ENCODE measurements around the gene MED14. TPM values are rescaled to one million over a fixed set of nuclear protein-coding genes. Genes with fewer than 3 reads are reported as not detected.
"Not testable (repeated sequence)": the region's sequence is repeated elsewhere in the genome, so short reads cannot be mapped to it uniquely, and the experiment has no call there.

Gene MED14
- 10 to 100 TPM; 44.8 to 64.1 (median 61.2) TPM for polyA plus RNA-seq (ENCODE audit: insufficient read length in 3 of 3)
- long read RNA-seq, donor 1, full-length matches to known transcripts, result 2 of 7 reads
- long read RNA-seq, donor 1, partial matches to known transcripts, result 5 of 7 reads
- long read RNA-seq, donor 1, other reads (novel, unspliced or antisense), result 0 of 7 reads
- long read RNA-seq, donor 2, full-length matches to known transcripts, result 1 of 1 reads
- long read RNA-seq, donor 2, partial matches to known transcripts, result 0 of 1 reads
- long read RNA-seq, donor 2, other reads (novel, unspliced or antisense), result 0 of 1 reads
- long read RNA-seq, donor 3, partial matches to known transcripts, result 0 of 2 reads
- long read RNA-seq, donor 3, other reads (novel, unspliced or antisense), result 0 of 2 reads
- long read RNA-seq, donor 4, full-length matches to known transcripts, result 1 of 1 reads
- long read RNA-seq, donor 4, partial matches to known transcripts, result 0 of 1 reads
- long read RNA-seq, donor 4, other reads (novel, unspliced or antisense), result 0 of 1 reads
- long read RNA-seq, donor 5, full-length matches to known transcripts, result 2 of 2 reads
- long read RNA-seq, donor 5, partial matches to known transcripts, result 0 of 2 reads
- long read RNA-seq, donor 5, other reads (novel, unspliced or antisense), result 0 of 2 reads
- long read RNA-seq, donor 6, full-length matches to known transcripts, result 2 of 2 reads
- long read RNA-seq, donor 6, partial matches to known transcripts, result 0 of 2 reads
- long read RNA-seq, donor 6, other reads (novel, unspliced or antisense), result 0 of 2 reads
- long read RNA-seq, donor 7, full-length matches to known transcripts, result 2 of 2 reads
- long read RNA-seq, donor 7, partial matches to known transcripts, result 0 of 2 reads
- long read RNA-seq, donor 7, other reads (novel, unspliced or antisense), result 0 of 2 reads
- long read RNA-seq, donor 8, result 0 reads
- long read RNA-seq, donor 9, partial matches to known transcripts, result 0 of 1 reads
- long read RNA-seq, donor 9, other reads (novel, unspliced or antisense), result 0 of 1 reads
- long read RNA-seq, donor 10, full-length matches to known transcripts, result 2 of 7 reads
- long read RNA-seq, donor 10, partial matches to known transcripts, result 5 of 7 reads
- long read RNA-seq, donor 10, other reads (novel, unspliced or antisense), result 0 of 7 reads
- long read RNA-seq, donor 11, result 0 reads
- long read RNA-seq, donor 12, full-length matches to known transcripts, result 3 of 13 reads
- long read RNA-seq, donor 12, partial matches to known transcripts, result 10 of 13 reads
- long read RNA-seq, donor 12, other reads (novel, unspliced or antisense), result 0 of 13 reads
- long read RNA-seq, donor 13, result 0 reads
- long read RNA-seq, donor 14, partial matches to known transcripts, result 0 of 3 reads
- long read RNA-seq, donor 14, other reads (novel, unspliced or antisense), result 0 of 3 reads
- long read RNA-seq, donor 15, full-length matches to known transcripts, result 1 of 1 reads
- long read RNA-seq, donor 15, partial matches to known transcripts, result 0 of 1 reads
- long read RNA-seq, donor 15, other reads (novel, unspliced or antisense), result 0 of 1 reads
- long read RNA-seq, donor 16, partial matches to known transcripts, result 11 of 12 reads
- long read RNA-seq, donor 16, other reads (novel, unspliced or antisense), result 0 of 12 reads

DNA sequence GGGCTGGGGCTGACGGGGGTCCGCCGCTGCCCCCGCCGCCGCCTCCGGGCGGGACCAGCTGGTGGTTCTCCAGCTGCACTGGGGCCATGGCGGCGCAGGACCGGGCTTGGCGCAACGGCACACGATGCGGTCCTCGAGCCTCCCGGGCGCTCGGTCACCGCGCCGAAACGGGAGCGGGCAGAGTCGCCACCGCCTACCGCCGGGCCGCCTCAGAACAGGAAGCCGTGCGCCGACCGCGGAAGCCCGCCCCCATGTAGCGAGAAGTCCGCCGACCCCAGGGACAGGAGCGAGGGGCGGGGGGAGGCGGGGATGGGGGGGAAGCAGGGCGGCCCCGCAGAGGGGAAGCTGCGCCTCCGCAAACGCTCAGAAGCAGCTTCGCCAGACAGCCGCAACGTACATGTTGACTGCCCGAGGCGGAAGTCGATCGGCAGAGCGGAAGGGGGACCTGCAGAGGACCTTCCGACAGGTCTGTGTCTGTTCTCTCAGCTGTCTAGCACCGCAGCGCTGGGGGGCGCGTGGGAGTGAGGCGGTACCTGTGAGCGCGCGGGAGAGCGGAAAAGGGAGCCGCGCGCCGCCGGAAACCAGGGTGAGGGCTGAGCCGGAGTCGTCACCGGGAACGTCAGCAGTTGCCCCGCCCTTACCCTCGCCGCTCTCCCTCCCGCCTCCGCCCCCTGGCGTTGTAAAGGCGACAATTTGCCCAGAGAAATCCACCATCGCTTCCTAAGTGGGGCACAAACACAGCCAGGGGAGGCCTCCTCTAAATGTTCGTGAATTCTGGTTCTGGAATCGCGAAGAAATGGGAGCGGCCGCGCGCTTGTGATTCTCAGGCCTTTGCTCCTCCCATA, at the start of gene MED14:
TSS of gene MED14 (minus strand) at position 218 of the 845 bp plus-strand sequence. CDS start at position 88, 130 bp downstream.
- DNase-seq, result peak; percentile 87

DNA sequence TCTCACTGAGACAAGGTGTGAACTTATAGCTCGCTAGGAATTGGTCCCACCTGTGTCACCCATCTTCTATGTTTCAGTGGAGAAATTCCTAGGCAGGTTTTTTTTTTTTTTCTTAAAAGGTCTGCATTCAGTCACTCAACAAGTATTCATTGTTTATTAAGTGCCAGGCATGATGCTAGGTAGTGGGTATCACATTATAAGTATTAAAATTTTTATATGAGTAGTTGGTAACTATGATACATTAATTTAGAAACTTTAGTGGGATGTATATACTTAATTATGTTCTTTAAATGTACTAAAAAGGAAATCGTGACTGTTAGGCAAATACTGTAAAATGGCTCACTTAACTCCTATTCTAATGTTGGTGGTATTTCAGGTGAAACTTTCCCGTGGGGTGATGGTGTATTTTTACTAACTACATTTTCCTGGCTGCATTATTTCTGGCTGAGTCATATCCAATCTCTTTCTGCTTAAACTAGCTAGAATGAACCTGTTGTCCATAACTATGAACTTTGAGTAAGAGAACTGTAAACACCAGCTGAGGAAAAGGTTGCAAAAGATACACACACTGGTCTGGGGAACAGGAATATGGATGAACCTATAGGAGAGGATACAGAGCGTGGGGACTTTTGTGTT, 49.3 kb upstream of the MED14 start:
- no peak for DNase-seq

DNA sequence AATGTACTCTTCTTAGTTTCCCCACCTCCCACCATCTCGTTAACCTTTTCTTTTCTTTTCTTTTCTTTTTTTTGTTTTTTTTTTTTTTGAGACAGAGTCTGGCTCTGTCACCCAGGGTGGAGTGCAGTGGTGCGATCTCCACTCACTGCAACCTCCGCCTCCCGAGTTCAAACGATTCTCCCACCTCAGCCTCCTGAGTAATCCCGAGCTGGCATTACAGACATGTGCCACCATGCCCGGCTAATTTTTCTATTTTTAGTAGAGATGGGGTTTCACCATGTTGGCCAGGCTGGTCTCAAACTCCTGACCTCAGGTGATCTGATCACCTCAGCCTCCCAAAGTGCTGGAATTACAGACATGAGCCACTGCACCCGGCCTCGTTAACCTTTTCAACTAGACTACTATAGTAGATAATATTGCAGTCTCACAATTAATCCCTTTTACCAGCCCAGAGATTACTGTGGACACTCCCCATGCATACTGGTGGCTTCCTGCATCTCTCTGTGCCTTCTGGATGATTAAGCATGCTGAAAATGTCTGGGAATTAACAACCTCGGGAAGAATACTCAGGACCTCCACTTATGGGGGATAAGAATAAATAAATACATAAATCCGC, 47.4 kb upstream of the MED14 start:
- not testable (repeated sequence) for DNase-seq

DNA sequence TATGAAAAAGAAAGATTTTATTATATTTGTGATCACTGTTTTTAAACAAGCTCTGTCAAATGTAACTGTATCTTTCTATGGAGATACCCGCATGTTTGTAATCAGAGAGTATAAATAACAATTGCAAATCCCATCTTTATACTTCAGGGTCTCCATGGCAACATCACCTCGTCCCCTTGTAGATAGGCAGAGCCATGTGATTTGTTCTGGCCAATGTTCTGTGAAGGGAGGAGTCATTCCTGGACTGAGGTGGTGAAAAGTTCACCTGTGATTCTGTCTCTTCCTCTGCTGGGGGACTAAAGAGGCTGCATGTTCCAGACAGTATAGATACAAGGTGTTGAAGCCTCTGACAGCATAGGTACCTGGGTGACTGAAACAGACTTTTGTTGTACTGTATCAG, 45.6 kb upstream of the MED14 start:
- no peak for DNase-seq

DNA sequence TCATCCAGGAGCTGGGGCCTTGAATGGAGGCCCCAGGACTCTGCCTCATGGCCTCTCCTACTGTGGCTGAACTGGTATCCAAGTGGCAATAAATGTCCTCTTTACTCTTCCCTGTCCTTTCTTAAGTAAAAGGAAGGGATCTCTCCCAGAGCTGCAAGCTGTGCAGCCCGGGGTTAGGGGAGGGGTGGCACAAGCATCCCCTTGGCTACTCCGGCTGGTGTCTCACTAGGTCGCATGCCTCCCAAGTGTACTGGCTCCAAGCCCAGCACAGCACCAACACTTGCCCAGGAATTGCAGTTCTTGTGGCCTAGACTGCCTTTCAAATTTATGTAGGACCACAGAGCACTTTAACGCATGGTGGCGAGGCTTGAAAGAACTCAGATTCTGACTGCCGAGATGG, 44.7 kb upstream of the MED14 start:
- no peak for DNase-seq

DNA sequence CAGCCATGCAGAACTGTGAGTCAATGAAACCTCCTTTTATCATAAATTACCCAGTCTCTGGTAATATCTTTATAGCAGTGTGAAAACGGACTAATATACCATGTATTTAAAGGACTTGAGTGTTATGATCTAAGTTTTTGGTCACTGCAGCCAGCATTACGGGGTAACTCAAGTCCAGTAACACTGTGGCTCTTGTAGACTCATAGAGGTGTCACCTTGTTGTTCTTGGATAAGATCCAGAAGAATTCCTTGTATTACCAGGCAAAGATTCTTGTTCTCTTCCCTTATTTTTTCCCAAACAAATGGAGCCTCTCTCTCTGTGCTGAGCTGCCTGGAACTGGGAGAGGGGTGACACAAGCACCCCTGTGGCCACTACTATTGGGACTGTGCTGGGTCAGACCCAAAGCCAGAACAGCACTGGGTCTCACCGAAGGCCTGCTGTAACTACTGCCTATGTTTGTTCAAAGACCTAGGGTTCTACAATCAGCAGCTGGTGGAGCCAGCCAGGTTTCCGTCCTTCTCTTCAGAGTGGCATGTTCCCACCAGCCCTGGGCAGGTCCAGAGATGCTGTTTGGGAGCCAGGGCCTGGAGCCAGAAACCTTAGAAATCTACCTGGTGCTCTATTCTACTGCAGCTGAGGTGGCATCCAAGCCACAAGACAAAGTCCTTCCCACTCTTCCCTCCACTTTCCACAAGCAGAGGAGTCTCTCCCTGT, 43.7 kb upstream of the MED14 start:
- DNase-seq, result no peak

DNA sequence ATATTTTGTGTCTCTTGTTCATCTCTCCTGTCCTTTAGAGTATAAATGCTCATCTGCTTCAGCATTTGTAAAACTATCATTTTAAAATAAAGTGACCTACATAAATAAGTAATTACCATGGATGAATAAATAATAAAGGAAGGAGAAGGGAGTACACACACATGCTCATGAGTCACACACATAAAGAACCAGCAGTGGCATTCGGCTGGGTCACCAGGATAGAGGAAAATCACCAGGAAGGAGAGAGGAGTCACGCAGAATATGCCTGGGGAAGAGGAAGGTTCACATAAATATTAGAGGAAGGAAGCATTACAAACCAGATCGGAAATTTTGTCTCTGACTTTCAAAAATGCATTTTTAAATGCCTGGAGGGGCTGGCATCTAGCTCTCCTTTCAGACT, 38.5 kb upstream of the MED14 start:
- no peak for DNase-seq

DNA sequence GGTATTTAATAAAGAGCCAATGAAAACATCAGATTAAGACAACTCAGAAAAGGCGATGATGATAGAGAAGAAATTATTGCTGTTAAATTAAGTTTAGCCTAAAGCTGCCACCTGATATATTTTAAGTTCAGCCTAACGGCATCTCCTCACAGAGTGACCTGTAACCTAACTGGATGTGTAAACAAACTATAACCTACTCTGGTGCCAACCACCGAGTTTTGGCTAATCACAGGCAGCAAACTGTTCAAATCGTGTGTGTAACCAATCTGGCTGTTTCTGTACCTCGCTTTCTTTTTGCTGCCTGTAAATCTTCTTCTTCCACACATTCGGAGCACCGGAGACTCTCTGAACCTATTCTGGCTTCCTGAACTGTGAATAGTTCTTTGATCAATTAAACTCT, 37.8 kb upstream of the MED14 start:
- no peak for DNase-seq

DNA sequence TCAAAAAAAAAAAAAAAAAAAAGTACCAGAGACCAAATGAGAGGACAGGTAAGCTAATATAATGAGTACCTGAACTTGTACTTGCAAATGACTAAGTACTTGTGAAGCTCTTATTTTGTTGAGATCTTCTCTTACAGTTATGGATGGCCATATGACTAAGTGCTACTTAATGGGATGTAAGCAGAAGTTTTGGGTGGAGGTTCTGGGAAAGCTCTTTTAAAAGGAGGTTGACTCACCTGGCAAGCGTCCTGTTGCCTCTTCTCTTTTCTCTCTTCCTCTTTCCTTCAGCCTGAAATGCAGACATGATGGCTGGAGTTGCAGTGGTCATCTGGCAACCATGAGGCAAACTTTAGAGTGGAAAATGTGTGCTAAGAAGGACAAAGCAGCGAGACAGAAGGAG, 36.9 kb upstream of the MED14 start:
- no peak for DNase-seq

DNA sequence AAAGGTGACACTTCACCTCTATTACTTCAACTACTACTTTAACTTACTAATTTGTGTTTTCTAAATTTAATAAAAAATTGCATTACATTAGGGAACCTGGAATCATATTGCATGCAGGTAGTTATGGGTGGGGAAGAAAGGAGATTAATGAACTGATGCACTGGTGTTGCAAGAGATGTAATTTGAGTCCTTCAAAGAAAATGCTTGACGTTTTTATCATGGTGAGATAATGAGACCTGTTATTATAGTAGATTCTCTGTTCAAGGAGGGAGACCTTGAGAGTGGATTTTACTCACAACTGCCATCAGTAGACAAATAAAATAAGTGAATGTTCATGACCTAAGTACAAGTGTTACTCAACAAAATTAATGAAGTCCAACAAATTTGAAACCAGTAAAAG, 26.4 kb upstream of the MED14 start:
- DNase-seq, result no peak

DNA sequence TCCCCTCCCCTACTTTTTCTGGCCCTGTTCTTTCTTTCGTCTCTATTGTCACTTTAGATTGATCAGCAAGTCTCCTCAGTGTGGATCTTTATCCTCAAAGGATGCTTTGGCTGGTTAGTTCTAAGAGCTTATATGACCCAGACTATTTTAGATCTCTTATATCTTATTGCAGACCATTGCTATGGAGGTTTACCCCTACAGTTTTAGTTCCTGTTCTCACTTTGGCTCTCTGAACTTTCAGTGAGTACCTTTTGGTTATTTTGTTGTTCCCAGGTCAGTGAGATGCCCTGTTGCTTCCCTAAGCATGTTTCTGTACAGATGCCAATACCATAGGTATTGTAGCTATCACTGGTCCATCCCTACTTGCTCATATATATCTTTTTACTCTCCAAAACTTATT, 24.0 kb upstream of the MED14 start:
- DNase-seq, result no peak

DNA sequence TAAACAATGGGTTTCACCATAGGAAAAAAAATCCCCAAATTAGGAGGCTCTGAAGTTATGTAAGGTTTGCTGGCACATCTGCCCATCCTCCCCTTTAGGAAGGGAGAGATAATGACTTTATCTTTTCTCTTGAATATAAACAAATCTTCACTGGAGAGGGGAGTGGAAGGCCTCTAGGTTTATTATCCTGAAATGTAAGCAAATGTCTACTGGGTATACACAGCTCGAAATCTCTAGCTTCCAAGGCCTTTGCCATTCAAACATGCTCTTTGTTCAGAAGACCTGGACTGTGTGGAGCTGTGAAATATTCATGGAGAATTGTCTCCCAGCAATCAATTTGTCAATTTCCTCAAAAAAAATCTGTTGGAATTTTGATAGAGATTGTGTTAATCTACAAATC, 21.7 kb upstream of the MED14 start:
- no peak for DNase-seq

DNA sequence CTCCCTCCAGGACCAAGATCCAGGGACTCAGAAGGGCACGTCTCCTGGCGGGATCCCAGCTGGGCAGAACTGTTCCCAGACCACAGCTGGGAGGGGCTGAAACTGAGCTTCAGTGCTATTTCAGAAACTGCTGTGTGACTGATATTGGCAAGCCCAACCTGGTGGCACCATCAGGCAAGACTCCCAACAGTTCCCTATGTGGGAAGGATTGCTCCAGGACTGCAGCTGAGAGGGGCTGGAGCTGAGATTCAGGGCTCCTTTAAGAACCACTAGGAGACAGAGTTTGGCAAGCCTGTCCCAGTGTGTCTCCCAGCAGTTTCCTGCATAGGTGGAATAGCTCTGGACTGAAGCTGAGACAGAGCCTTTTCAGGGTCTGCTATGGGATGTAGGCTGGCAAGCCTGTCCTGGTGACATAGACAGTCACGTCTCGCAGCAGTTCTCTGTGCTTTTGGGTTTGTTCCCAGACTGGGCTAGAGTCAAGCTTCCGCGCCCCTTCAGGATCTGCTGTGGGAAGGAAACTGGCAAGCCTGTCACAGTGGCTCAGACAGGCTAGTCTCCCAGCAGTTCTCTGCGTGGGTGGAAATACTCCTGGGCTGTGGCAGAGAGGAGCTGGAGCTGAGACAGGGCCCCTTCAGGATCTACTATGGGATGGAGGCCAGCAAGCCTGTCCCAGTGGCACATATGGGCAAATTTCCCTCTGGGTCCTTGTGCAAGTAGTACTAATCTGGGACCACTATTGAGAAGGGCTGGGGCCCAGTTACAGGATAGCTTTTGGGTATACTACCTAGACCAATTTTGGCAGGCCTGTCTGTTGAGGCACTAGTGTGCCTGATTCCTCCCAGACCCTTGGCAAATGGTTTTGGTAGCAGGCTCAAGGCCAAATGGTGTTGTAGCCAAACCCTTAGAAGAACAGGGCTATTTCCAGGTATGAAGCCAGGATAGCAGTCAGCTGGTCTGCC, 20.2 kb upstream of the MED14 start:
- DNase-seq, result no peak

DNA sequence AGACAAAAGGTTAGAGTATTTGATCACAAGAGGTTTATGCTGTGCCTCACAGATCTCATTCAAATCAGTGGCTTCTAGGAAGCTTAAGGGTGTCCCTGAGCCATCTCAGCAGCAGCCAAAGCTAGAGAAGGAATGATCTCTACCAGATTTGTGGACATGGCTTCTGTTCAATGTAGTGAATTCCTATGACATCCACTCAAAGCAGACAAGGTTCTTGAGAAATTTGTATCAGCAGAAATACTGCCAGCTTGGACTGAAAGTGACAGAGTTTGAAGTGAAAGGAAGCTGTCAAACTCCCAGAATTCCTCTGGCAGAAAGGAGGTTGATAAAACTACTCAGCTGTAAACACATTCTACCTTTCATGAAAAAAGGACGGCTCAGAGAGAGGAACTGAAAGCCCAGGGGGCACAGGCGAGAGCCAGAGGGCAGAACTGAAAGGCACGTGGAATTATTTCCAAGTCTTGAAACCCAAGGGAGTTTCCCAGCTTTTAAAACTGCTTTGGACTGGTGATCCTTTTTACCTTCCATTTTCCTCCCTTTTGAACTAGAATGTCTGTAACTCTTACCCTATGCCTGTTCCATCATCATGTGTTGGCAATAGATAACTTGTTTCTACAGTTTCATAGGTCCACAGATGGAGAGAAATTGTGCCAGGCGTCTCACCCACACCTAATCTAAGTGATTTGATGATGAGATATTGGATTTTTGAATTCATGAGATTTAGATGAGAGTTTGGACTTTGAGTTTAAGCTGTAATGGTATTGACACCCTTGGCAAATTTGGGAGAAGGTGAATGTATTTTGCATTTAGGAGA, 14.5 kb upstream of the MED14 start:
- DNase-seq, result no peak

DNA sequence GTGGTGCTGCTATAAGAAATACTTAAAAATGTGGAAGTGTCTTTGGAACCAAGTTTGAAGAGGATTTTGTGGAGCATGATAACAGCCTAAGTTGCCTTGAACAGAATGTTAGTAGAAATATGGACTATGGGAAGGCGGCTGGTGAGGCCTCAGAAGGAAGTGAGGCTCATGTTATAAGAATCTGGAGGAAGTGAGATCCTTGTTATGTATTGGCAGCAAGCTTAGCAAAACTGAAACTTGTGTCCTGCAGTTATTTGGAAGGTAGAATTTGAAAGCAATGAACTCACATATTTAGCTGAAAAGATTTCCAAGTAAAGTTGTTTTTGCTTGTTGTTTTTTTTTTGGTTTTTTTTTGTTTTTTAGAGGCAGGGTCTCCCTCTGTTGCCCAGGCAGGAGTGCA, 13.6 kb upstream of the MED14 start:
- DNase-seq, result no peak

DNA sequence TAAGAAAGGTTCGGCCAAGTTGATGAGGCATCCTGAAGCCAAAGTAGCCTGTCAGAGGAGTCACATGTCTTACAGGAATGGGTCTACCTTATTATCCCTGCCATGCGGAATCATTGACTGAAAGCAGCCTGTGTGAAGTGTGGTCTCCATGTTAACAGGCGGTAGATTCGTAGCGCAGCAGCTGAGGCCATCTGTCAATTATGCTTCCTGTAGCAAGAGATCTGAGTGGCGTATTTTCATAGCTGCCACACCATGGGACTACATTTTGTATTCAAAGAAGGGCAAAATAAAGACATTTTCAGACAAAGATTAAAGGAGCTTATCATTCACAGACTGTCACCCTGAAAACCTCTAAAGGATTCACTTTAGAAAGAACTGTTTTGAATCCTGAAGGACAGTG, 11.2 kb upstream of the MED14 start:
- no peak for DNase-seq

DNA sequence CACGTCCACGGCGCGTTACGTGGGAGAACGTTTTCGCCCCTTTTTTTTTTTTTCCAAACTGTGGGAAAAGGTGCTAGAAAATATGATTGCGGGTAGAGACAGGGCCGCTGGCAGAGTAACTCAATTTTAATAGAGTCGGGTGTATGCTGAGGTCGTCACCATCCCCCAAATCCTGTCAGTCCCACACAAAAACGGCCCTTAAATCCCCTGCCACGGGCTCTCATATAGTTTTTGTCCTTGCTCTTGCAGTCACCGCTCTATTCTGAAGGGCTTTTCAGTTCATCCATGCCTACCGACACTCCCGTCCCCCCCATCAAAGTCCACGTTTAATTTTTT, 796 bp upstream of the MED14 start:
- peak; percentile 15 for DNase-seq
